Activated naive CD4-positive, alpha-beta T cell treated with Interleukin-2 at 50 U/mL for 16 hours (primary cell): Measurements from ENCODE around the gene TRPM1.

ENCODE experiments used
- DNase-seq: peaks from one replicate; pipeline ENCODE4 v3.0.0-alpha.2; 2020

TRPM1 gene

DNA sequence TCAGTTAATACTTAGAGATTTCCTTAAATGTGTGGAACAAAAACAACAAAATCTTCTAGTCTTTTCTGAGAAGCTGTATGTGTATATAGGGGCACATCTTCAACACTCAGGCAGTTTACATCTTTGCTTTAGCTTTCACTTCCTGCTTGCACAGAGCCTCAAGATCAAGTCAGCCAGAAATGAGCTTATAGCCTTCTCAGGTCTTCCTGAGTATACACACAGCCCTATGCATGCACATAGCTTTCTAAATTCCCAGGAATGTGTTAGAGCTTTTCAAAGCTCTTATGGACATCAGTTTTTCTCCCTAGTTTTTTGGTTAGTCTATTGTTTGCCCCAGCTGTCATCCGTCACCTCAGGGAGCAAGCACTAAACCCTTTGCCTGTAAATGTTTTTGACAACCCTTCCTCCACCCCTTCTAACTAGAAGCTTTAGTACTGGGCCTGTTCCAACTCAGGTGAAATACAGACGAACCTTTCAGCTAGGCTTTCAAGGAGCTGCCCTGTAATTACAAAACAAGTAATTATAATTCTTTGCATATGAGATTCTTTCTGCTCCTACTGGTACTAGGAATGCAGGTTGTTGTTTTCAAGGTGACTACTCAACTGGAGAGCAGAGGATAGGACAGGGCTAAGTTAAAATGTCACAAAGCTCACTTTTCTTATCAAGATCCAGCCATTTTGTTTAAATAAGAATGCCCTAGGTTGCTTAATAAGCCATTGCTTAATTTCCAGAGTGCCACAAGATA is 87.5 kb downstream of the TRPM1 start:
- no peak for DNase-seq

DNA sequence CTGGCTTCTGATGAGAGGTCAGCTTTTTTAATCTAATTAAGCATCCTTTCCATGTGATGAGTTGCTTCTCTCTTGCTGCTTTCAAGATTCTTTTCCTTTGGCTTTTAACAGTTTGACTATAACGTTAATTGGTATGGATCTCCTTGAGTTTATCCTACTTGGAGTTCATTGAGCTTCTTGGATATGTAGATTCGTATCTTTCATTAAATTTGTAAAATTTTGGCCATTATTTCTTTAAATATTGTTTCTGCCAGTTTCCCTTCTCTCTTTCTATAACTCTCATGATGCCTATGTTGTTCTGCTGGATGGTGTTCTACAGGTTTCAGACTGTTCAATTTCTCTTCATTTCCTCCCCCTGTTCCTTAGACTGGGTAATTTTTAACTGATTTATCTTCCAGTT is 89.1 kb downstream of the TRPM1 start:
- DNase-seq: no peak

DNA sequence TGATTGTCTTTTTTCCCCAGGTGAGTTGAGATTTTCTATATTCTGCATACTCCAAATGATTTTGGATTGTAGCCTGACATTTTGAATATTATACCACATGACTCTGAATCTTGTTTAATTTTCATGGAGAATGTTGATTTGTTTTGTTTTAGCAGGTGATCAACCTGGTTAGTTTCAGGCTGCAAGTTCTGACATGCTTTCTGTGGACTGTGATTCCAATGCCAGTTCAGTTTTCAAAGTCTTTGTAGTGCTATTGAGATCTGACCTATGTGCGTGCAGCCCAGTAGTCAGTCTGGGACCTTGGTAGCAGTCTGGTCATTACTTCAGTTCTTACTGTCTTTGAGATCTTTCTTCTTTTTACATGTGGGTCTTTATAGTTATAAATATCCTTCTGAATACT is 91.5 kb downstream of the TRPM1 start:
- no peak for DNase-seq

DNA sequence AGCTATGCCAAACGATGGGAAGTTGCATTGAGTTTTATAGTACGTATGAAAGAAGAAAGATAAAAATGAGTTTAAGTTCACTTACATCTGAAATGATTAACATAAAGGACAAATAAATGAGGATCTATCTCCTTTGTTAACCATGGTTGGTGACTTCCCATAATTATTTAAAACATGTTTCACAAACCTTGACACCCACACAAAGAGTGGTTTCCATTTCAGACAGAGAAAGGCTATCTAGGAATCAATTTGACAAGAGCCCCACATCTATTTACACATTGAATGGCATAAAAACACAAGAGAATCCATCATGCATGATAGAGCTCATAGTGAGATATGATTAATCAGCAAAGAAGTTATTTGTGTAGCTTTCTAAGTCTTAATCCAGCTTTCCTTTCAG is 95.9 kb downstream of the TRPM1 start:
- no peak for DNase-seq

DNA sequence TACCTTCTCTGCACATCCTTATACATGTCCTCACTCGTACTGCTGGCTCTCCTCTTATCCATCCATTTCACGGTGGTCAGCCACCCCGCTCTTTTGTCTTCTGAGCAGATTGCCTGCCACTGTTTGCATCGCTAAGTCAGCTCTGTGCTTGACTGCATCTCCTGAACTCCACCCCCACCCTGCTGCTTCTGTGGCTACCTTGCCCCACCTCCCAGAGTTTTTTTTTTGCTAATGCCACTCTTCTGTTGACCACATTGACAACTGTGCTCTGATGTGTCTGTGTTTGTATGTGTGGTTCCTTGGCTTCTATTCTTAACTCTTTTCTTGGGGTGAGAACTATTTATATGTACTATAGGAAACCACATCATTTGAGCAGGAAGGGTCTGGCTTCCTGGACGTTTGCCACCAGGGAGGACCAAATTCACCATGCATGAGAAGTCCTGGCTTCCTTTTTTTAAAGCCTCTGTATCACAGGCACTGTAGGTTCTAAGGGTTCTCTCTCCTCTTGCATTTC is 97.2 kb downstream of the TRPM1 start:
- no peak for DNase-seq

DNA sequence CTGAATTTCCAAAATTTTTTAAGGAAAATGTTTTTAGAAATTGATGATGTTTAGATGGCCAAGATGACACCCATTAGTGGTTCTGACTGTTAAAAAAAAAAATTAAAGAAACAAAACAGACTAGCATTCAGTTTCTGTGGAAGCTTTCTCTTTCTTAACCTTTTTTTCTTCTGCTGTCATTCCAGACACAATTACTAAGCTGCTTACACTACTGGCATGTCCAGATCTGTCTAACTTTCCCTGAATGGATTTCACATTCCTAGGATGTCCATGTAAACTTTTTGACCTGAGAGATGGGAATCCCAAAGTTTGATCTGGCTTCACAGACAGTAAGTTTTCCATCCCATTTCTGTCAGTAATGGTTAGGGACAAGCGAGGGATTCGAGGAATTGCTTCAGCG is 99.8 kb downstream of the TRPM1 start:
- no peak for DNase-seq

DNA sequence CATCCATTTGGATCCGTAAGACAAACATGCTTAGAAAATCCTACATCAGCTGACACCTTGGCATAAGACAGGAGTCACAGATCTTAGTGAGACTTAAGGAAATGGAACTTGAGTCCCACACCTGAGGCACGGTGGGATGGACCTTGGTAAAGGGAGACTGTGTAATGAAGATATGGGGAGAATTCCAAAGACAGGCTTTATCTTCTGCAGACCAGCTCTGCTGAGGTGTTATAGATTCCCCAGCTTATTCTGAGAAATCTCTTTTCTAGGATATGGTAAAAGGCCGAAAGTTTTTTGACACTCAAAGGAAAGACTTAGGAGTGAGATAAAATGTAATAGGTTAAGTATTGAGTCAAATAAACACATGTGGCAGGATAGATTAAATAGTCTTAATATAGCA is 101.8 kb downstream of the TRPM1 start:
- DNase-seq: no peak

DNA sequence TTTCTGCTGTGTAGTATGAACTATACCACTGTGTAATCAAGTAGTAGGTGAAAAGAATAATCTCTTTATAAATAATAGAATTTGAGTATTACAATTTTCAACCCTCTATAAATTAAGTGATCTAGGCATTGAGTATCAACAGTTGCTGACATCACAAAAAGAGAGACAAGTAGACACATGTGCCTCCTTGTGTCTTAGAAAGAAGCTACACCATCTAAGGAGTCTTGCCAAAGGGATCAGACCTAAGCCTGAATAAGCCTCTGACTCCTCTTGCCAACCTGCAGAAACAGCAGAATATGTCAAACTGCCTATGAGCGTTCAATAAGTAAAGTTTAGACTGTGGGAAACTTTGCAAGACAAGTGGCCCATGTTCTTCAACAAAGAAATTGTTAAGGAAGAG is 104.3 kb downstream of the TRPM1 start:
- DNase-seq: no peak

DNA sequence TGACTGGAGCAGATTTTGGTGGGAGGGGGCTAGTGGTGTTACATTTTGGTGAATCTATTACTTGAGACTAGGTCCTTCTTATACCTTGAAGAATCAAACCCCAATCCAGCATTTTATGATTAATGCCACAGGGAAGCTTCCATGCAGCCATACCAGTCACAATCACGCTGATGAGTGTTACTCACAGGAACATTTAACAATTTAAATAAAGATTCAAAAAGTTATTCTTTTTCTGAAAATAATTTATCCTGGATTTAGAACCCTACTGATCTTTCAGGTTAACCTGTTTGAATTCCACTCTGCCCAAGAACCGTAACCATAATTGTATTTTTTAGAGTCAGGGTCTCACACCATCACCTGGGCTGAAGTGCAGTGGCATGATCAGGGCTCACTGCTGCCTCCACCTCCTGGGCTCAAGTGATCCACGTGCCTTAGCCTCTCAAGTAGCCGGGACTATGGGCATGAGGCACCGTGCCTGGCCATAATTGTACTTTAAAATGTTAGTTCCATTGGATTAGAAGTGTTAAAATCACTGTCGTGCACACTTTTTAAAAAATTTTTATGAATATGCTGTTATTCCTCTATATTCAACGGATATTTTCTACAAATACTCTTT is 109.2 kb downstream of the TRPM1 start:
- no peak for DNase-seq

DNA sequence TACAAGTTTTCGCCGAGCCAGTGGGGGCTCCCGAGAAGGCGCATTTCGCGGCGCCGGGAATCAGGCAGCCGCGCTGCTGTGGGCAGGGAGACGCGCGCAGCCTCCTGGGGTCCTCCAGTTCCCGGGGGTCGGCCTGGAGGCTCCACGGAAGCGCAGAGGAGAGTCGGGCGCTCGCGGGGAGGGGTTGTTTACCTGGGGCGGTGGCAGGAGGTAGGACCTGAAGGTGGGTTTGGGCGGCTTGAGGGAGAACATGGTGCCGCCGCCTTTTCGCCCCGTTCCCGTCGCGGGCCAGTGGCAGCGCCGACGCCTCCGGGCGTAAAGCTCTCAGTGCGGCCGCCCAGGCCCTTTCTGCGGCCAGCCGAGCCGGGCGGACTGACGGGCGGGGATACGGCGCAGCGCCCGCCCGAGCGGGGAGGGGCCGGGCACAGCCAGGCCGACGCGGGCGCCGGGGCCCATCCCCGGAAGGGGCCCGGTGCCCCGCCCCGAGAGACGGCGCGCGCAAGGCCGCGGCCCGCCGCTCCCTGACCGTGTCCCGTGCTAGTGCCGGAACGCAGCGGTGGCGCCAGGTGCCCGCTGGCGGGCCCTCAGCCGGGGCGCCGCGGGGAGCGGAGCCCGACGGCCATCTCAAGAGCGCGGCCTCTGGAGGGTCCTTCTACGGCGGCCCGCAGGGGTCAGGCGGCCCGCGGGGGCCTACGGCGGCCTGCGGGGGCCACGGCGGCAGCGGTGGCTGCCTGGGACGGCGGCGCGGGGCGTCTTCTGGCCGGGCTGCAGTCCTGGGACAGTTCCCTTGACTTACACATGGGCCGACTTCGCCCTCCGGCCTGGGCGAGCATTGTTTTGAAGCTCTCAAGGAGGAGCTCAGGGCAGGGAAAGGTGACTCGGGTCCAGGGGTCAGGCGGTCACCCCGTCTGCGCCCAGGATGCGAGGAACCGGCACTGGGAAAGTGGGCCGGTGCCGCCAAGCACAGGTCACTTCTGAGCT is 110.0 kb downstream of the TRPM1 start, which contains the start of gene MTMR10:
TSS of gene MTMR10 (minus strand) at position 374 of the 981 bp plus-strand sequence. CDS start at position 252, 122 bp downstream.
- DNase-seq: peak; percentile 76

DNA sequence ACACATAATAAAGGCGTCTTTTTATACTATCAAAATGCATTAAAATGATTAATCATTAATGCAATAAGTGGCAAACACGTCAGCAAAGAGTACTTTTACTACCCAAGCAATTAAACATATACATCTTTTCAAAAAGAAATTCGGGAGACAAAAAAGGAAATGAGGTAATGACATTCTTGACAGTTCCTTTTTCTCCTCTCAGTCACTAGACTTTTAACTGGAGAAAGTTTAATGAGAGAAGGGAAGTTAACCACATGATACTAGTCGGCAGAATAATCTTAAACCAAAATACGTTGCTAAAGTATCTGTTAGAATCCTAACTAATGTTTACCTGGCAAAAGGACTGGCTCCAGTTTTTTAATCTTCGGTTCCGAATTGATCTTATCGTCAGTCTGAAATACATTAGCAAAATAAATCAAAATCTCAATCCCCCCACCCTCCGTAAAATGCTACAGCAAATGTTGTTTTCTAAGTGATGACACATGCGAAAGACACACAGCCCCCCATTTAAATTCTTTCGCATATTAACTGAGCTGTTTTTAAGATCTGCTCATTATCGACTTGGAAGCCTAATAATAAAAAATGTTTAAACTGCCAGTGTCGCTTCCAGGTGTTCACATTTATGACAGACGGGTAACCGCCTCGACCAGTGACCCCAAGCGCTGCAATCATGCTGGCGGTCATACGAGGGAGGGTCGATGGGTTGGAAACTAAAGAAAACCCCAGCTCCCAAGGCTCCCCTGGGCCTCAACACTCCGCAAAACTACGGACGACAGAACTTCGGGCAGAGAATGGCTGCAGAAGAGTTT is 110.9 kb downstream of the TRPM1 start:
- DNase-seq: no peak

DNA sequence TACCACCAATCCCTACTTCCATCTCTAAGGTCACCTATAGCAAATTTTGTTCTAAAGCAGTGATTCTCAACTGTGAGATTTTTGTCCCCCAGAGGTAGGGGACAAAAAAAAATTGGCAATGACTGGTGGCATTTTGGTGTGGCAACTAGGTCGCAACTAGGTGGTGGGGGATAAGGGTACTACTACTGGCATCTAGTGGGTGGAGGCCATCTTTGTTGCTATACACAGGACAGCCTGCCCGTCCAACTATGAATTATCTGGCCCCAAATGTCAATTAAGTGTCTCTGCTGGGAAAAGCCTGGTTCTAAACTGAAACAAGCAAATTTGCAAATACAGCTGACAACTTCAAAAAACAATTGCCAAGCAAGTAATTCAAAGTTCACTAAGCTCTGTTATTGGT is 111.5 kb downstream of the TRPM1 start:
- no peak for DNase-seq

DNA sequence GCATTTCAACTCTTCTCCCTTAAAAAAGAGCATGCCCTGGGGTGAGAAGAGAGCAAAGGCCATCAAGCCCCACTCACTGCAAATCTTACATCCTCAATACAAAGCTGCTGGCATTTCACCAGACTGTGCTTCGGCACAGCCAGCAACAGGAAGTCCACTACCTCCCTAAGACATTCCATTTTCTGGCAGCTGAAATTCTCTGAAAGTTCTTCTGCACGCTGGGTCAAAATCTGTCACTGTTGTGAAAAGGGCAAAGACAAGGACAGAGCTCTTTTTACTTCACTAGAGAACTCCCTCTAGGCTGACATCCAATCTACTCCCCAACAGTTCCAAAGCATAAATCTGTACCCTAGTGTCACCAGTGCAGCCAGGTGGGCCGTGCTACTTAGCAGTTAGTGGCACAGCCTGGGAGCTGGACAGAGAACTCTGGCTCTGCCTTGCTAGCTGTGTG is 116.4 kb downstream of the TRPM1 start:
- DNase-seq: no peak

DNA sequence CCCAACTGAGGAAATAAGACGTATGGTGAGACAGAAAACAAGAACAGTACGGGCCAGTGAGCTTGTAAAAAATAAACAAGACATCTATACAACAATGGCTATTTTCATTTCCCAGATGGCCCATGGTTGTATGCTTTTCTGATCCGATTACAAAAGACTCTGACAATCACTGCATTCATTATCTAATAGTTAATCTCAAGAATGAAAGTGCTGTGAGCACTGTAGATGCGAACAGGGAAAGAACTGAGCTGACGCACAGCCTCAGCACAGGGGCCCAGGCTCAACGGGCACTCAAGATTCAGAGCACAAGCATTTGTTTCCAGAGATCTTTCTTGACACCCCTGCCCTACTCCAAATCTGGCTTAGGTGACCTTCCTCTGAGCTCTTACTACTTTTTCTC is 117.0 kb downstream of the TRPM1 start:
- no peak for DNase-seq

DNA sequence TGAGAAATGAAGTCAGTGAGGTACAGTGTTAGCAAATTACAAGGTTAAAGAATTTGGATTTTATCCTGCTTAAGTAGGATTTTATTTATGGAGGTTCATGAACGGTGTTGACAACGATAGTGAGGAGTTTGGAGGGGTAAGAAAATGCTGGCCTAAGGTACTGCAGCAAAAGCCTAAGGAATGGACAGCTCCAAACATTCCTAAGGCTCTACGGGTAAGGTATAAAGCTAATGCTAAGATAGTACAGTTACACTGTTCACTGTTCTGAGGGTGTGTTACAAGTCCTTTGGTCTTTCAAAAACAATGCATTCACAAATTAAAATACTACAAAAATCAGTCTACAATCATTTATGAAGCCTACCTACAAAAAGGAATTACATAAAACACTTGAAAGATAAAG is 117.4 kb downstream of the TRPM1 start:
- no peak for DNase-seq

DNA sequence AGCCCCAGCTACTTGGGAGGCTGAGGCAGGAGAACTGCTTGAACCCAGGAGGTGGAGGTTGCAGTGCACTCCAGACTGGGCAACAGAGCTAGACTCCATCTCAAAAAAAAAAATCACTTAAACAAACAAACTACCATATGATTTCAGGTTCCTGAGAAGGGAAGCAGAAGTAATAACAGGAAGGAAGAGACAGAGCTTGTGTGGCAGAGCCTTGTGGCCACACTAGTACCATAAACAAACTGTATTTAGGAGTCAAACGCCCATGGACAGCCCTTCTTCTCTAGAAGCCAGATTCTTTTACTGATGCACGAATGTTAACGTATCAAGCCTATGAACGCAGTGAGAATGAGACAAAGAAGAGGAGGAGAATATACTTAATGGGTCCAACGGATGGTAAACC is 122.1 kb downstream of the TRPM1 start:
- no peak for DNase-seq

DNA sequence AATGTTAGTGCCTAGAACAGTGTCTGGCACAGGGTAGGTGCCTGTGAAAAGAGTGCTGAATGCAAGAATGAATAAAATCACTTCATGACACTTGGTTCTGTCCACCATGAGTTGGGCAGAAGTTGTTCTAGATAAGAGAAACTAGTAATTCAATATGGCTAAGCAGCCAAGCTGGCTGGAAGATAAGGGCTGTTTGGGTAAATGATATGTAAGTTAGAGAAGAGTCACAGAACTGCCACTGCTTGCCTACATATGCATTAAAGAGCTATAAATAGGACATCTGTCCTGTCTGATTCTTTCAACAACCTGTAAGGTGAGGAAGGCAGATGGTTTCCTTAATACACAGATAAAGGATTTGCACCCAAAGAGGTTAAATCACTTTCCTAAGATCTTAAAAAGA is 123.2 kb downstream of the TRPM1 start:
- no peak for DNase-seq

DNA sequence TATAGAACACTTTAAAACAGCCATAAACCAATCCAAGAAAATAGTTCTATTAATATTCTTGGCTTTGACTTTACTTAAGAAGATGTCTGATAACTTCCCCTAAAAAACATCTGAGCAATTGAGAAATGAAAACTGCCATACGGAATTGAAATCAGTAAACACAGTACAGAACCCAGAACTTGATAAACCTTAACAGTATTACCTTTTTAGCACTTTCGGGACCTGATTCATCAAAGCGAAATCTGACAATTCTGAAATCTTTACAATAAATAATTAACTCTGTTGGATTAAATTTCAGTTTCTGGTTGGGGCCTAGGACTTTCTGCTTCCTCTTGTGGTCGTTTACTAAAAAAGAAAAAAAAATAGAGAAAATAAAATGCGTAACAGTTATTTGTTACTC is 127.4 kb downstream of the TRPM1 start:
- DNase-seq: no peak

DNA sequence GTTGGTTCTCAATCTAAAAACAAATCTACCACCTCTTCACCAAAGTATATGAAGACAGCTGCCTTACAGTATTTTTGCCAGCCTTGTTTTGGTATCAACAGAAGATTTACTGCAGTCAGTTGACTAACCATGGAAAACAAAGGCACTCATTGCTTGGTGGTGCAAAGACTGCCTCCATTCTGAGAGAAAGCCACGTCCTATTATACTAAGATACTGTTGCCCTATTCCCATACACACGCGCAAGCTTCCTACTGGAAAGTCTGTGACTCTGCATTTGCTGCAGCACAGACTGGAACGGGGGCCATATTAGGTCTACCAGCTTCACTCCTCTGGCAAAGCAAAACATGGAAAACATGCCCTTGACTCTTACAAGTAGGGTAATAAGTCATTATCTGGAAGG is 128.1 kb downstream of the TRPM1 start:
- DNase-seq: no peak

DNA sequence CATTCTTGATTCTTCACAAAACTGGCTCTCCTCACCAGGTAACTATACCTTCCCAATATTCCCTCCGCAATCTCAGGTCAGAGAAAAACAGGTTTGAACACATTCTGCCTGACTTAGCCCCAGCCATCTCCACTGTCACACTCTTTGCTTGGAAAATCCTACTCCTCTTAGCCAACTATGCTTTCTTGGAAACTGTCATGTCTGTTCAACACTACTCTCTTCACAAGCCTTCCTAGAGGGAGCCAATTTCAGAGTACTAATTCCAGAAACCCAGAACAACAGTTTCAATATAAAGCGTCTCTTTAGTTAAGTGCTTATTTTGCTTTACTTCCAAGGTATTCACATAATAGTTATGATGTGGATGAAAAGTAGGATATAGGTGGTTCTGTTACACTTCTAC is 131.8 kb downstream of the TRPM1 start:
- no peak for DNase-seq

DNA sequence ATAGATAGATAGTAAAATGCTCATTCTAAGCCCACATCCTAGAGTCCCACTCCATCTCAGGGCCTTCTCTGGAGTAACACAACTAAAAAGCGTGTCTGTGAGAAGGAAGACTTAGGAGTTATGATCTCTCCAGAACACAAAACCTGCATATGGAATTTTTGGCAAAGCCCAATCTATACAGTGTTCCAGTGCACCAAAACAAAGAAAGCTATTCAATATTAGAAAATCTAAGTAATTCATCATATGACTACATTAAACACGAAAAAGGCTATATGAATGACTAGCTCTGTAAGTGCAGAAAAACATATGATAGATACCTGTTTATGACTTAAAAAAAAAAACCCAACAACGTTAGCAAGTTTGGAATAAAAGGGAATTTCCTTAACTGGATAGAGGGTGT is 137.8 kb downstream of the TRPM1 start:
- DNase-seq: no peak

DNA sequence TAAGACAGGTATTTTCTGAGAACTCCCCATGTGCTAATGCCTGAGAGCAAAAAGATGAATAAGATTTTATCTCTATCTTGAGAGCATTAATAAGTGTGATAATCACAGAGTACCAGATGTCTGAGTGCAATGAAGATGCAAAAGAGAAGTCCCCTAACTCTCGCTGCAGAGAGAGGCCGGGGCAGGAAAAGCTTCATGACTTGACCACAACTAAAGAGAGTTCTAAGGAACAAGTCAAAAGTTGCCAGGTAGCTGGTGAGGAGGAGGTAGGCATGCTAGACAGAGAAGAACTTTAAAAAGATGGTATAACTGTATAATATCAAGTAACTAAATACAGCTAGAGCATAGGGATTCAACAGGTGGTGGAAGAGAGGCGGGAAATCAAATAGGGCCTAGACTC is 138.9 kb downstream of the TRPM1 start:
- DNase-seq: no peak
